ENCODE measurements around the gene SLC12A5. TPM values are rescaled to one million over a fixed set of nuclear protein-coding genes. Genes with fewer than 3 reads are reported as not detected.

The SLC12A5 gene
- total RNA-seq, 4 donors from 2014 or later = 0.19 TPM; not detected in 3

DNA sequence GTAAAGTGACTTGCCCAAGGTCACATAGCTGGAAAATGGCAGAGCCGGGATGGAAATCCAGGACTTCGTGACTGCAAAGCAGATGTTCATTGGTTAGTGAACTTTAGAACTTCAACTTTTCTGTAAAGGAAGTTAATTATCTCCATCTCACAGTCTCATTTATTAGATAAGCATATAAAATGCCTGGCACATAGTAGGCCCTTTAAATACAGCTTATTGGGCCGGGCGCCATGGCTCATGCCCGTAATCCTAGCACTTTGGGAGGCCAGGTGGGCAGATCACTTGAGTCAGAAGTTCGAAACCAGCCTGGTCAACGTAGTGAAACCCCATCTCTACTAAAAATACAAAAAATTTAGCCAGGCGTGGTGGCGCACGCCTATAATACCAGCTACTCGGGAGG, 22.1 kb upstream of the SLC12A5 start:
- TF ChIP-seq, protein P1, sequence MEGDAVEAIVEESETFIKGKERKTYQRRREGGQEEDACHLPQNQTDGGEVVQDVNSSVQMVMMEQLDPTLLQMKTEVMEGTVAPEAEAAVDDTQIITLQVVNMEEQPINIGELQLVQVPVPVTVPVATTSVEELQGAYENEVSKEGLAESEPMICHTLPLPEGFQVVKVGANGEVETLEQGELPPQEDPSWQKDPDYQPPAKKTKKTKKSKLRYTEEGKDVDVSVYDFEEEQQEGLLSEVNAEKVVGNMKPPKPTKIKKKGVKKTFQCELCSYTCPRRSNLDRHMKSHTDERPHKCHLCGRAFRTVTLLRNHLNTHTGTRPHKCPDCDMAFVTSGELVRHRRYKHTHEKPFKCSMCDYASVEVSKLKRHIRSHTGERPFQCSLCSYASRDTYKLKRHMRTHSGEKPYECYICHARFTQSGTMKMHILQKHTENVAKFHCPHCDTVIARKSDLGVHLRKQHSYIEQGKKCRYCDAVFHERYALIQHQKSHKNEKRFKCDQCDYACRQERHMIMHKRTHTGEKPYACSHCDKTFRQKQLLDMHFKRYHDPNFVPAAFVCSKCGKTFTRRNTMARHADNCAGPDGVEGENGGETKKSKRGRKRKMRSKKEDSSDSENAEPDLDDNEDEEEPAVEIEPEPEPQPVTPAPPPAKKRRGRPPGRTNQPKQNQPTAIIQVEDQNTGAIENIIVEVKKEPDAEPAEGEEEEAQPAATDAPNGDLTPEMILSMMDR (IDR thresholded peaks at IDR 0.05) = no peak
- DNase-seq (ENCODE audit: low spot score) = no peak
- ATAC-seq (ENCODE audit: low FRiP score) = no peak

DNA sequence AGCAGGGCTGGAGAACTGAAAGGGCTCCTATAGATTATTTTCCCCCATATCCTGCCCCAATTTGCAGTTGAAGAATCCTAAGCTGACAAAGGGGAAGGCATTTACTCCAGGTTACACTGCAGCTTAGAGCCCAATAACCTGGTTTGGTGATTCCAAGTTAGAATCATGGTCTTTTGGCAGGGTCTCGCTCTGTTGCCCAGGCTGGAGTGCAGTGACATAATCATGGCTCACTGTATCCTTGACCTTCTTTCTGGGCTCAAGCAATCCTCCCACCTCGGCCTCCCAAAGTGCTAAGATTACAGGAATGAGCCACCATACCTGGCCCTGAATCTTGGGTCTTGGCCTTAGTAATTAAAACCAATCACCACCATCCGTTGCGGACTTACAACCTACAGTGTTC, 21.3 kb upstream of the SLC12A5 start:
- ATAC-seq (ENCODE audit: low FRiP score) (no peak), DNase-seq (ENCODE audit: low spot score) (no peak)
- TF ChIP-seq, protein P1 (IDR thresholded peaks at IDR 0.05) = no peak

DNA sequence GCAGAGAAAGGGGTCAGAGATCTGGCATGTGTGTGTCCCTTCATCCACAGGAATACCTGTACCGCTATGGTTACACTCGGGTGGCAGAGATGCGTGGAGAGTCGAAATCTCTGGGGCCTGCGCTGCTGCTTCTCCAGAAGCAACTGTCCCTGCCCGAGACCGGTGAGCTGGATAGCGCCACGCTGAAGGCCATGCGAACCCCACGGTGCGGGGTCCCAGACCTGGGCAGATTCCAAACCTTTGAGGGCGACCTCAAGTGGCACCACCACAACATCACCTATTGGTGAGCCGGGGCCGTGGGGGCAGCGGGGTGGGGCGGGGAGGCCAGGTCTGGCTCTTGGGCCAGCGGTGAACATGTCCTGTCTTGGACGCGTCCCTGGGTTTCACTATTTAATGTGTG, 19.2 kb upstream of the SLC12A5 start:
- DNase-seq (ENCODE audit: low spot score) = no peak
- no peak for ATAC-seq (ENCODE audit: low FRiP score)

DNA sequence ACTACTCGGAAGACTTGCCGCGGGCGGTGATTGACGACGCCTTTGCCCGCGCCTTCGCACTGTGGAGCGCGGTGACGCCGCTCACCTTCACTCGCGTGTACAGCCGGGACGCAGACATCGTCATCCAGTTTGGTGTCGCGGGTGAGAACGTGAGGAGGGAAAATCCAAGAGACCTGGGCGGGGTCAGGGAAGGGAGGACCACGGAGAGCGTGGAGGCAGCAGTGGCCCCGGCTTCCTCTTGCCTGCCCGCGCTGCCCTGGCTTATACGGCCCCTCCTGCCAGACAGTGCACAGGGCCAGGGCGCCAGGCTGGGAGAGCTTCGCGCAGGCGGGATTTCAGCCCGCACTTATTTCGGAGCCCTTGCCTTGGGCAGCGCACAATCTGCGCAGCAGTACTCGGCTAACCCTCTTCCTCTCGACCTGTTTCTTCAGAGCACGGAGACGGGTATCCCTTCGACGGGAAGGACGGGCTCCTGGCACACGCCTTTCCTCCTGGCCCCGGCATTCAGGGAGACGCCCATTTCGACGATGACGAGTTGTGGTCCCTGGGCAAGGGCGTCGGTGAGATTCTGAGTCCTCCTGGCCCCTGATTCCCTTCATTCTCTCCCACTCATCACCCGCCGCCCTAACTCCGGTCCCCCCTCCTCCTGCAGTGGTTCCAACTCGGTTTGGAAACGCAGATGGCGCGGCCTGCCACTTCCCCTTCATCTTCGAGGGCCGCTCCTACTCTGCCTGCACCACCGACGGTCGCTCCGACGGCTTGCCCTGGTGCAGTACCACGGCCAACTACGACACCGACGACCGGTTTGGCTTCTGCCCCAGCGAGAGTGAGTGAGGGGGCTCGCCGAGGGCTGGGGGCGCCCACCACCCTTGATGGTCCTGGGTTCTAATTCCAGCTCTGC, 18.3 kb upstream of the SLC12A5 start:
- no peak for DNase-seq (ENCODE audit: low spot score)
- TF ChIP-seq, protein P1 (IDR thresholded peaks at IDR 0.05) = no peak
- no peak for ATAC-seq (ENCODE audit: low FRiP score)

More for the DNA sequence above, 19.2 kb upstream of the SLC12A5 start:
- TF ChIP-seq, protein P1 (IDR thresholded peaks at IDR 0.05) = no peak

GRCh38 chr20:46011631-46012482, 17.2 kb upstream of the SLC12A5 start:
- DNase-seq (ENCODE audit: low spot score) (no peak), ATAC-seq (ENCODE audit: low FRiP score) (no peak)
- TF ChIP-seq, protein P1 (IDR thresholded peaks at IDR 0.05) = no peak

GRCh38 chr20:46012921-46013320, 16.1 kb upstream of the SLC12A5 start:
- DNase-seq (ENCODE audit: low spot score) = no peak
- no peak for ATAC-seq (ENCODE audit: low FRiP score)
- TF ChIP-seq, protein P1 (IDR thresholded peaks at IDR 0.05) = no peak
